GM12892 (cell line): ENCODE data around the gene PIEZO1.

Source experiments
- POLR2A ChIP-seq: IDR thresholded peaks from 2 replicates; pipeline ENCODE4 v1.6.1; 2011; ENCODE audit warnings: low read depth, low read length, control low read depth
- POLR2AphosphoS5 ChIP-seq: IDR thresholded peaks from 2 replicates; pipeline ENCODE4 v1.6.1; 2011; ENCODE audit warnings: low read depth, low read length, control low read depth
- TAF1 ChIP-seq: IDR thresholded peaks from 2 replicates; pipeline ENCODE4 v1.6.1; 2011; ENCODE audit warnings: low read depth, mild to moderate bottlenecking, control low read depth, low read length, borderline replicate concordance

GRCh38 chr16:88826070-88826840 lies 41.2 kb upstream of the PIEZO1 start:
- TF ChIP-seq POLR2A, result no peak
- no peak for TF ChIP-seq POLR2AphosphoS5
- TF ChIP-seq TAF1, result no peak
